ENCODE data around the gene COL18A1.

COL18A1 gene

DNA sequence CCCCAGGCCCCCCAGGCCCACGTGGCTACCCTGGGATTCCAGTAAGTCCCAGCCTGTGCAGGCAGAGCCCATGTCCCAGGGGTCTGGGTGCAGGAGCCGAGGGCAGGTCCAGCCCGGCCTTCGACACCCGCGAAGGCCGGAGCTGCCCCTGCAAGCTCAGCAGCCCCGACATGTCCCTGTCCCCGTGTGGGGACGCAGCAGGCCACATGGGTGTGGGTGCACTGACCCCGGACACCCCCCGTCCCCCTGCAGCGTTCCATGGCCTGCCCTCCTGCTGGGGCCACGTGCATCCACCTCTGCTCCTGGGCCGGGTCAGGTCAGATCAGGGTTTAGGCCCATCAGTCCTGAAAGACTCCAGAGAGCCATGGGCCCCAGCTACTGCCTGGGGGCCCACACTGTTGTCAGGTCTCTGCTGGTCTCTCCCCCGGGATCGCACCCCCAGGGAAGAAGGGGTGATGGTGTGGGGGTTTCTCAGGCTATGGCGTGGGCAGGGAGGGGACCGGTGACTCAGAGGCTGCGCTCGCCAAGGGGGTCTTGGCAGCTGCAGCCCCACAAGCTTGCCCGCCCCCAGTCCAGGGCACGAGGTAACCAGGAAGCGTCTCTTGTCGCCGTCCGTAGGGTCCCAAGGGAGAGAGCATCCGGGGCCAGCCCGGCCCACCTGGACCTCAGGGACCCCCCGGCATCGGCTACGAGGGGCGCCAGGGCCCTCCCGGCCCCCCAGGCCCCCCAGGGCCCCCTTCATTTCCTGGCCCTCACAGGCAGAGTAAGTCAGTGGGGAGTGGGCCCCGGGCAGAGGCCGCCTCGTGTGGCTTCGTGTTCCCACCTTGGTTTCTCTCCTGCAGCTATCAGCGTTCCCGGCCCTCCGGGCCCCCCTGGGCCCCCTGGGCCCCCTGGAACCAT lies 99.8 kb downstream of the COL18A1 start:
- Histone ChIP-seq H3K27ac (ENCODE audit: insufficient read depth in 1 of 2, low read depth in 1 of 2, low read length in 2 of 2, poor library complexity in 1 of 2, severe bottlenecking in 2 of 2) (no peak overlapping the region), H3K9me3 (ENCODE audit: control extremely low read depth in 1 of 5, control insufficient read depth in 4 of 5, insufficient read depth in 2 of 5, low read depth in 1 of 5, low read length in 4 of 5) (no peaks in the 10 kb centered on the region), H3K36me3 (ENCODE audit: control insufficient read depth in 4 of 4, insufficient read depth in 4 of 4, low read length in 3 of 4) (no peaks in the 10 kb centered on the region), H3K27me3 (replicated peaks in 2 of 5; ENCODE audit: control insufficient read depth in 4 of 5, insufficient read depth in 5 of 5, low read length in 4 of 5) (no peaks in the 10 kb centered on the region), H3K4me3 (ENCODE audit: control insufficient read depth in 1 of 7, extremely low read depth in 1 of 7, insufficient read depth in 4 of 7, low read depth in 2 of 7, low read length in 6 of 7) (no peak overlapping the region), H3K4me1 (ENCODE audit: control extremely low read depth in 1 of 4, control insufficient read depth in 4 of 4, insufficient read depth in 4 of 4, low read length in 3 of 4) (no peaks in the 10 kb centered on the region)
- 88% methylated on average over 30 of the region's 41 CpGs for WGBS (ENCODE audit: insufficient coverage)
- POLR2A ChIA-PET, result no interaction called here
- no peak for DNase-seq
- CTCF ChIA-PET, result no interaction called here

- 93% methylated on average over 32 of the region's 33 CpGs for WGBS (ENCODE audit: insufficient coverage)
- CTCF ChIA-PET, result no interaction called here
- DNase-seq, result no peak
Measured at GRCh38 chr21:45505416-45506021, 100.6 kb downstream of the COL18A1 start.

GRCh38 chr21:45506241-45506817 lies 101.4 kb downstream of the COL18A1 start:
- no peak for DNase-seq
- H3K4me1 ChIP-seq (ENCODE audit: control extremely low read depth in 1 of 4, control insufficient read depth in 4 of 4, insufficient read depth in 4 of 4, low read length in 3 of 4), result no peaks in the 10 kb centered on the region
- no peaks in the 10 kb centered on the region for H3K9me3 ChIP-seq (ENCODE audit: control extremely low read depth in 1 of 5, control insufficient read depth in 4 of 5, insufficient read depth in 2 of 5, low read depth in 1 of 5, low read length in 4 of 5)
- peaks cover 0 to 4% (median 0%) of the 10 kb centered on the region in 4 experiments for H3K36me3 ChIP-seq (ENCODE audit: control insufficient read depth in 4 of 4, insufficient read depth in 4 of 4, low read length in 3 of 4)
- WGBS (ENCODE audit: insufficient coverage), result 89% methylated on average over 14 of the region's 22 CpGs
- H3K27ac ChIP-seq (ENCODE audit: insufficient read depth in 1 of 2, low read depth in 1 of 2, low read length in 2 of 2, poor library complexity in 1 of 2, severe bottlenecking in 2 of 2), result no peak overlapping the region
- no peak overlapping the region for H3K4me3 ChIP-seq (ENCODE audit: control insufficient read depth in 1 of 7, extremely low read depth in 1 of 7, insufficient read depth in 4 of 7, low read depth in 2 of 7, low read length in 6 of 7)
- POLR2A ChIA-PET, result no interaction called here
- CTCF ChIA-PET, result no interaction called here
- no peaks in the 10 kb centered on the region for H3K27me3 ChIP-seq (replicated peaks in 2 of 5; ENCODE audit: control insufficient read depth in 4 of 5, insufficient read depth in 5 of 5, low read length in 4 of 5)

More at GRCh38 chr21:45505416-45506021, 100.6 kb downstream of the COL18A1 start:
- Histone ChIP-seq H3K4me3 (ENCODE audit: control insufficient read depth in 1 of 7, extremely low read depth in 1 of 7, insufficient read depth in 4 of 7, low read depth in 2 of 7, low read length in 6 of 7) (no peak overlapping the region), H3K4me1 (ENCODE audit: control extremely low read depth in 1 of 4, control insufficient read depth in 4 of 4, insufficient read depth in 4 of 4, low read length in 3 of 4) (no peaks in the 10 kb centered on the region), H3K27ac (ENCODE audit: insufficient read depth in 1 of 2, low read depth in 1 of 2, low read length in 2 of 2, poor library complexity in 1 of 2, severe bottlenecking in 2 of 2) (no peak overlapping the region), H3K27me3 (replicated peaks in 2 of 5; ENCODE audit: control insufficient read depth in 4 of 5, insufficient read depth in 5 of 5, low read length in 4 of 5) (no peaks in the 10 kb centered on the region), H3K9me3 (ENCODE audit: control extremely low read depth in 1 of 5, control insufficient read depth in 4 of 5, insufficient read depth in 2 of 5, low read depth in 1 of 5, low read length in 4 of 5) (no peaks in the 10 kb centered on the region), H3K36me3 (ENCODE audit: control insufficient read depth in 4 of 4, insufficient read depth in 4 of 4, low read length in 3 of 4) (peaks cover 0 to 3% (median 0%) of the 10 kb centered on the region in 4 experiments)
- POLR2A ChIA-PET, result no interaction called here

DNA sequence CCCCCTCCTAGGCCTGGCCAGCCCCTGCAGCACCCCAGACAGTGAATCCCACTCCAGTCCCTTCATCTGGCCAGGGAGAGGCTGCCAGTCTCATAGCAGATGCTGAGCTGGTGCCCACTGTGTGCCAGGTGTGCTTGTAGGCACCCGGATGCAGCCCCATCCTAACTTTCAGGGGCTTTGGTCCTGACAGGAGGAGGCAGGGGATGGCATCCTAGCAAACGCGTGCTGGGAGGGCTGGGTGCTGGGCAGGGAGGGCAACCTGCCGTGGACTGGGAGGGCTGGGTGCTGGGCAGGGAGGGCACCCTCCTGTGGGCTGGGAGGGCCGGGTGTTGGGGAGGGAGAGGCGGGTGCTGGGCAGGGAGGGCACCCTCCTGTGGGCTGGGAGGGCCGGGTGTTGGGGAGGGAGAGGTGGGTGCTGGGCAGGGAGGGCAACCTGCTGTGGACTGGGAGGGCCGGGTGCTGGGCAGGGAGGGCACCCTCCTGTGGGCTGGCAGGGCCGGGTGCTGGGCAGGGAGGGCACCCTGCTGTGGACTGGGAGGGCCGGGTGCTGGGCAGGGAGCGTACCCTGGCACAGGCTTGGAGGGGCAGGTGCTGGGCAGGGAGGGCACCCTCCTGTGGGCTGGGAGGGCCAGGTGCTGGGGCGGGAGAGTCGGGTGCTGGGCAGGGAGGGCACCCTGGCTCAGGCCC lies 102.0 kb downstream of the COL18A1 start:
- ChIA-PET CTCF (no interaction called here), POLR2A (no interaction called here)
- Histone ChIP-seq H3K4me3 (ENCODE audit: control insufficient read depth in 1 of 7, extremely low read depth in 1 of 7, insufficient read depth in 4 of 7, low read depth in 2 of 7, low read length in 6 of 7) (no peak overlapping the region), H3K27ac (ENCODE audit: insufficient read depth in 1 of 2, low read depth in 1 of 2, low read length in 2 of 2, poor library complexity in 1 of 2, severe bottlenecking in 2 of 2) (no peak overlapping the region), H3K27me3 (replicated peaks in 2 of 5; ENCODE audit: control insufficient read depth in 4 of 5, insufficient read depth in 5 of 5, low read length in 4 of 5) (no peaks in the 10 kb centered on the region), H3K4me1 (ENCODE audit: control extremely low read depth in 1 of 4, control insufficient read depth in 4 of 4, insufficient read depth in 4 of 4, low read length in 3 of 4) (no peaks in the 10 kb centered on the region), H3K36me3 (ENCODE audit: control insufficient read depth in 4 of 4, insufficient read depth in 4 of 4, low read length in 3 of 4) (peaks cover 0 to 9% (median 2%) of the 10 kb centered on the region in 4 experiments), H3K9me3 (ENCODE audit: control extremely low read depth in 1 of 5, control insufficient read depth in 4 of 5, insufficient read depth in 2 of 5, low read depth in 1 of 5, low read length in 4 of 5) (no peaks in the 10 kb centered on the region)
- WGBS (ENCODE audit: insufficient coverage), result 80% methylated on average over 6 of the region's 13 CpGs
- no peak for DNase-seq

DNA sequence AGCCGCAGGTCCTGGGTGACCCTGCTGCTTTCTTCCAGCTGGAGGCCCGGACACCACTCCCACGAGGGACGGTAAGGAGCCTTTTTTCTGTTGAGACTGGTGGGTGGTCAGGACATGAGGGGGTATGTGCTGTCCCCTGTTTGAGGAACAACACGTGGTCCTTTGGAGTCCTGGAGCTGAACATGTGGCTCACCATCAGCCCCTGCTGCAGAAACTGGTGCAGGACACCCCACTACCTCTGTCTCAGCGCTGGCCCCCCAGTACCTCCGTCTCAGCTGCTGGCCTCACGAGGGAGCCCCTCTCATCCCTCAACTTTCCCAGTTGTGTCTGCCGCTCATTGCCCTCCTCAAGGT lies 102.5 kb downstream of the COL18A1 start:
- CTCF ChIA-PET, result no interaction called here
- H3K9me3 ChIP-seq (ENCODE audit: control extremely low read depth in 1 of 5, control insufficient read depth in 4 of 5, insufficient read depth in 2 of 5, low read depth in 1 of 5, low read length in 4 of 5), result no peaks in the 10 kb centered on the region
- H3K4me3 ChIP-seq (ENCODE audit: control insufficient read depth in 1 of 7, extremely low read depth in 1 of 7, insufficient read depth in 4 of 7, low read depth in 2 of 7, low read length in 6 of 7), result no peak overlapping the region
- no peak for DNase-seq
- 89% methylated on average over 6 of the region's 9 CpGs for WGBS (ENCODE audit: insufficient coverage)
- no peak overlapping the region for H3K27ac ChIP-seq (ENCODE audit: insufficient read depth in 1 of 2, low read depth in 1 of 2, low read length in 2 of 2, poor library complexity in 1 of 2, severe bottlenecking in 2 of 2)
- H3K4me1 ChIP-seq (ENCODE audit: control extremely low read depth in 1 of 4, control insufficient read depth in 4 of 4, insufficient read depth in 4 of 4, low read length in 3 of 4), result no peaks in the 10 kb centered on the region
- peaks cover 0 to 14% (median 4%) of the 10 kb centered on the region in 4 experiments for H3K36me3 ChIP-seq (ENCODE audit: control insufficient read depth in 4 of 4, insufficient read depth in 4 of 4, low read length in 3 of 4)
- no peaks in the 10 kb centered on the region for H3K27me3 ChIP-seq (replicated peaks in 2 of 5; ENCODE audit: control insufficient read depth in 4 of 5, insufficient read depth in 5 of 5, low read length in 4 of 5)
- POLR2A ChIA-PET, result no interaction called here

- no peaks in the 10 kb centered on the region for H3K9me3 ChIP-seq (ENCODE audit: control extremely low read depth in 1 of 5, control insufficient read depth in 4 of 5, insufficient read depth in 2 of 5, low read depth in 1 of 5, low read length in 4 of 5)
- H3K4me3 ChIP-seq (ENCODE audit: control insufficient read depth in 1 of 7, extremely low read depth in 1 of 7, insufficient read depth in 4 of 7, low read depth in 2 of 7, low read length in 6 of 7), result no peak overlapping the region
- CTCF ChIA-PET, result no interaction called here
- H3K27ac ChIP-seq (ENCODE audit: insufficient read depth in 1 of 2, low read depth in 1 of 2, low read length in 2 of 2, poor library complexity in 1 of 2, severe bottlenecking in 2 of 2), result no peak overlapping the region
- 94% methylated on average over 3 of the region's 3 CpGs for WGBS (ENCODE audit: insufficient coverage)
- H3K27me3 ChIP-seq (replicated peaks in 2 of 5; ENCODE audit: control insufficient read depth in 4 of 5, insufficient read depth in 5 of 5, low read length in 4 of 5), result no peaks in the 10 kb centered on the region
- H3K4me1 ChIP-seq (ENCODE audit: control extremely low read depth in 1 of 4, control insufficient read depth in 4 of 4, insufficient read depth in 4 of 4, low read length in 3 of 4), result no peaks in the 10 kb centered on the region
- H3K36me3 ChIP-seq (ENCODE audit: control insufficient read depth in 4 of 4, insufficient read depth in 4 of 4, low read length in 3 of 4), result peaks cover 0 to 18% (median 6%) of the 10 kb centered on the region in 4 experiments
- DNase-seq, result no peak
- POLR2A ChIA-PET, result no interaction called here
Measured at GRCh38 chr21:45507888-45508508, 103.0 kb downstream of the COL18A1 start.

Measured in common myeloid progenitor, CD34-positive (primary cell).